ENCODE data around the gene IL17RE. TPM values are rescaled to one million over a fixed set of nuclear protein-coding genes. Genes with fewer than 3 reads are reported as not detected.

Gene IL17RE
- total and polyA plus RNA-seq, 2 of the 13 experiments (the other 11 are each of a cell fraction or from before 2014, with no cell fraction given), result 14.5 to 24.1 TPM

GRCh38 chr3:9902372-9903237 lies at the start of gene IL17RE (continued):
- no peak for TF ChIP-seq TEF (CRISPR knock-in tag; IDR thresholded peaks at IDR 0.05)
- TF ChIP-seq YEATS4 (CRISPR knock-in tag; IDR thresholded peaks at IDR 0.05; ENCODE audit: borderline replicate concordance), result peak; percentile 25; the same call in 1 of the 2 replicates
- TF ChIP-seq ZKSCAN8 (CRISPR knock-in tag; IDR thresholded peaks at IDR 0.05; ENCODE audit: borderline replicate concordance), result no peak
- TF ChIP-seq, protein P1, sequence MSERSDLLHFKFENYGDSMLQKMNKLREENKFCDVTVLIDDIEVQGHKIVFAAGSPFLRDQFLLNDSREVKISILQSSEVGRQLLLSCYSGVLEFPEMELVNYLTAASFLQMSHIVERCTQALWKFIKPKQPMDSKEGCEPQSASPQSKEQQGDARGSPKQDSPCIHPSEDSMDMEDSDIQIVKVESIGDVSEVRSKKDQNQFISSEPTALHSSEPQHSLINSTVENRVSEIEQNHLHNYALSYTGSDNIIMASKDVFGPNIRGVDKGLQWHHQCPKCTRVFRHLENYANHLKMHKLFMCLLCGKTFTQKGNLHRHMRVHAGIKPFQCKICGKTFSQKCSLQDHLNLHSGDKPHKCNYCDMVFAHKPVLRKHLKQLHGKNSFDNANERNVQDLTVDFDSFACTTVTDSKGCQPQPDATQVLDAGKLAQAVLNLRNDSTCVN (CRISPR knock-in tag; IDR thresholded peaks at IDR 0.05; ENCODE audit: borderline replicate concordance), result no peak; the same call in 1 of the 2 replicates
- TF ChIP-seq ZNF577 (CRISPR knock-in tag; IDR thresholded peaks at IDR 0.05; ENCODE audit: borderline replicate concordance, low read depth), result no peak
- TF ChIP-seq IKZF1 (IDR thresholded peaks at IDR 0.05), result no peak
- TF ChIP-seq ZNF788 (CRISPR knock-in tag; IDR thresholded peaks at IDR 0.05; ENCODE audit: borderline replicate concordance), result no peak
- no peak for TF ChIP-seq ZNF614 (CRISPR knock-in tag; IDR thresholded peaks at IDR 0.05; ENCODE audit: borderline replicate concordance)
- TF ChIP-seq, protein P2, sequence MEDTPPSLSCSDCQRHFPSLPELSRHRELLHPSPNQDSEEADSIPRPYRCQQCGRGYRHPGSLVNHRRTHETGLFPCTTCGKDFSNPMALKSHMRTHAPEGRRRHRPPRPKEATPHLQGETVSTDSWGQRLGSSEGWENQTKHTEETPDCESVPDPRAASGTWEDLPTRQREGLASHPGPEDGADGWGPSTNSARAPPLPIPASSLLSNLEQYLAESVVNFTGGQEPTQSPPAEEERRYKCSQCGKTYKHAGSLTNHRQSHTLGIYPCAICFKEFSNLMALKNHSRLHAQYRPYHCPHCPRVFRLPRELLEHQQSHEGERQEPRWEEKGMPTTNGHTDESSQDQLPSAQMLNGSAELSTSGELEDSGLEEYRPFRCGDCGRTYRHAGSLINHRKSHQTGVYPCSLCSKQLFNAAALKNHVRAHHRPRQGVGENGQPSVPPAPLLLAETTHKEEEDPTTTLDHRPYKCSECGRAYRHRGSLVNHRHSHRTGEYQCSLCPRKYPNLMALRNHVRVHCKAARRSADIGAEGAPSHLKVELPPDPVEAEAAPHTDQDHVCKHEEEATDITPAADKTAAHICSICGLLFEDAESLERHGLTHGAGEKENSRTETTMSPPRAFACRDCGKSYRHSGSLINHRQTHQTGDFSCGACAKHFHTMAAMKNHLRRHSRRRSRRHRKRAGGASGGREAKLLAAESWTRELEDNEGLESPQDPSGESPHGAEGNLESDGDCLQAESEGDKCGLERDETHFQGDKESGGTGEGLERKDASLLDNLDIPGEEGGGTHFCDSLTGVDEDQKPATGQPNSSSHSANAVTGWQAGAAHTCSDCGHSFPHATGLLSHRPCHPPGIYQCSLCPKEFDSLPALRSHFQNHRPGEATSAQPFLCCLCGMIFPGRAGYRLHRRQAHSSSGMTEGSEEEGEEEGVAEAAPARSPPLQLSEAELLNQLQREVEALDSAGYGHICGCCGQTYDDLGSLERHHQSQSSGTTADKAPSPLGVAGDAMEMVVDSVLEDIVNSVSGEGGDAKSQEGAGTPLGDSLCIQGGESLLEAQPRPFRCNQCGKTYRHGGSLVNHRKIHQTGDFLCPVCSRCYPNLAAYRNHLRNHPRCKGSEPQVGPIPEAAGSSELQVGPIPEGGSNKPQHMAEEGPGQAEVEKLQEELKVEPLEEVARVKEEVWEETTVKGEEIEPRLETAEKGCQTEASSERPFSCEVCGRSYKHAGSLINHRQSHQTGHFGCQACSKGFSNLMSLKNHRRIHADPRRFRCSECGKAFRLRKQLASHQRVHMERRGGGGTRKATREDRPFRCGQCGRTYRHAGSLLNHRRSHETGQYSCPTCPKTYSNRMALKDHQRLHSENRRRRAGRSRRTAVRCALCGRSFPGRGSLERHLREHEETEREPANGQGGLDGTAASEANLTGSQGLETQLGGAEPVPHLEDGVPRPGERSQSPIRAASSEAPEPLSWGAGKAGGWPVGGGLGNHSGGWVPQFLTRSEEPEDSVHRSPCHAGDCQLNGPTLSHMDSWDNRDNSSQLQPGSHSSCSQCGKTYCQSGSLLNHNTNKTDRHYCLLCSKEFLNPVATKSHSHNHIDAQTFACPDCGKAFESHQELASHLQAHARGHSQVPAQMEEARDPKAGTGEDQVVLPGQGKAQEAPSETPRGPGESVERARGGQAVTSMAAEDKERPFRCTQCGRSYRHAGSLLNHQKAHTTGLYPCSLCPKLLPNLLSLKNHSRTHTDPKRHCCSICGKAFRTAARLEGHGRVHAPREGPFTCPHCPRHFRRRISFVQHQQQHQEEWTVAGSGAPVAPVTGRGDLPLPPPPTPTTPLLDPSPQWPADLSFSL (CRISPR knock-in tag; IDR thresholded peaks at IDR 0.05), result no peak
- TF ChIP-seq PAWR (CRISPR knock-in tag; IDR thresholded peaks at IDR 0.05; ENCODE audit: borderline replicate concordance), result no peak
- no peak for TF ChIP-seq NFIB (CRISPR knock-in tag; IDR thresholded peaks at IDR 0.05; ENCODE audit: borderline replicate concordance)
- TF ChIP-seq, protein P3, sequence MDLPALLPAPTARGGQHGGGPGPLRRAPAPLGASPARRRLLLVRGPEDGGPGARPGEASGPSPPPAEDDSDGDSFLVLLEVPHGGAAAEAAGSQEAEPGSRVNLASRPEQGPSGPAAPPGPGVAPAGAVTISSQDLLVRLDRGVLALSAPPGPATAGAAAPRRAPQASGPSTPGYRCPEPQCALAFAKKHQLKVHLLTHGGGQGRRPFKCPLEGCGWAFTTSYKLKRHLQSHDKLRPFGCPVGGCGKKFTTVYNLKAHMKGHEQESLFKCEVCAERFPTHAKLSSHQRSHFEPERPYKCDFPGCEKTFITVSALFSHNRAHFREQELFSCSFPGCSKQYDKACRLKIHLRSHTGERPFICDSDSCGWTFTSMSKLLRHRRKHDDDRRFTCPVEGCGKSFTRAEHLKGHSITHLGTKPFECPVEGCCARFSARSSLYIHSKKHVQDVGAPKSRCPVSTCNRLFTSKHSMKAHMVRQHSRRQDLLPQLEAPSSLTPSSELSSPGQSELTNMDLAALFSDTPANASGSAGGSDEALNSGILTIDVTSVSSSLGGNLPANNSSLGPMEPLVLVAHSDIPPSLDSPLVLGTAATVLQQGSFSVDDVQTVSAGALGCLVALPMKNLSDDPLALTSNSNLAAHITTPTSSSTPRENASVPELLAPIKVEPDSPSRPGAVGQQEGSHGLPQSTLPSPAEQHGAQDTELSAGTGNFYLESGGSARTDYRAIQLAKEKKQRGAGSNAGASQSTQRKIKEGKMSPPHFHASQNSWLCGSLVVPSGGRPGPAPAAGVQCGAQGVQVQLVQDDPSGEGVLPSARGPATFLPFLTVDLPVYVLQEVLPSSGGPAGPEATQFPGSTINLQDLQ (CRISPR knock-in tag; IDR thresholded peaks at IDR 0.05), result no peak
- no peak for TF ChIP-seq SP2 (CRISPR knock-in tag; IDR thresholded peaks at IDR 0.05)
- peak; percentile 49 for TF ChIP-seq POGZ (CRISPR knock-in tag; IDR thresholded peaks at IDR 0.05)
- peak; percentile 44; the same call in 1 of the 2 replicates for TF ChIP-seq GFI1 (CRISPR knock-in tag; IDR thresholded peaks at IDR 0.05; ENCODE audit: borderline replicate concordance)
- no peak for TF ChIP-seq NFE2L2 (IDR thresholded peaks at IDR 0.05; ENCODE audit: low read length)
- no peak; the same call in 1 of the 2 replicates for TF ChIP-seq GATAD1 (CRISPR knock-in tag; IDR thresholded peaks at IDR 0.05)

All from HepG2 (cell line).